ENCODE results near the gene EPB41L2.

Gene EPB41L2

GRCh38 chr6:130978180-130978579, 84.9 kb downstream of the EPB41L2 start:
- in situ Hi-C loops (cut with HindIII; ENCODE audit: low sequenced_read_pairs) = no loop called here
- no peak for DNase-seq (ENCODE audit: low read depth)
- TF ChIP-seq CTCF (IDR thresholded peaks at IDR 0.05; ENCODE audit: low read depth, low read length, missing control alignments) = no peak
- no peak overlapping the region for H3K4me3 ChIP-seq (ENCODE audit: low read depth, low read length)

GRCh38 chr6:130975325-130975724, 87.7 kb downstream of the EPB41L2 start:
- DNase-seq (ENCODE audit: low read depth) = no peak
- in situ Hi-C loops (cut with HindIII; ENCODE audit: low sequenced_read_pairs) = no loop called here
- no peak for TF ChIP-seq CTCF (IDR thresholded peaks at IDR 0.05; ENCODE audit: low read depth, low read length, missing control alignments)
- H3K4me3 ChIP-seq (ENCODE audit: low read depth, low read length) = no peak overlapping the region

- no peak for TF ChIP-seq CTCF (IDR thresholded peaks at IDR 0.05; ENCODE audit: low read depth, low read length, missing control alignments)
- in situ Hi-C loops (cut with HindIII; ENCODE audit: low sequenced_read_pairs) = no loop called here
- DNase-seq (ENCODE audit: low read depth) = no peak
- no peak overlapping the region for H3K4me3 ChIP-seq (ENCODE audit: low read depth, low read length)
Observed at GRCh38 chr6:130973521-130974277, 89.3 kb downstream of the EPB41L2 start.

- DNase-seq (ENCODE audit: low read depth) = no peak
- TF ChIP-seq CTCF (IDR thresholded peaks at IDR 0.05; ENCODE audit: low read depth, low read length, missing control alignments) = no peak
- in situ Hi-C loops (cut with HindIII; ENCODE audit: low sequenced_read_pairs) = no loop called here
- H3K4me3 ChIP-seq (ENCODE audit: low read depth, low read length) = no peak overlapping the region
Observed at GRCh38 chr6:130971504-130971903, 91.5 kb downstream of the EPB41L2 start.

GRCh38 chr6:130970839-130971410, 92.1 kb downstream of the EPB41L2 start:
- no peak for TF ChIP-seq CTCF (IDR thresholded peaks at IDR 0.05; ENCODE audit: low read depth, low read length, missing control alignments)
- in situ Hi-C loops (cut with HindIII; ENCODE audit: low sequenced_read_pairs) = no loop called here
- H3K4me3 ChIP-seq (ENCODE audit: low read depth, low read length) = no peak overlapping the region
- no peak for DNase-seq (ENCODE audit: low read depth)

- no peak overlapping the region for H3K4me3 ChIP-seq (ENCODE audit: low read depth, low read length)
- no peak for DNase-seq (ENCODE audit: low read depth)
- TF ChIP-seq CTCF (IDR thresholded peaks at IDR 0.05; ENCODE audit: low read depth, low read length, missing control alignments) = no peak
- in situ Hi-C loops (cut with HindIII; ENCODE audit: low sequenced_read_pairs) = no loop called here
Observed at GRCh38 chr6:130969791-130970491, 93.1 kb downstream of the EPB41L2 start.

Data from astrocyte of the cerebellum (primary cell).